ENCODE results near the gene CDH4. TPM values are rescaled to one million over a fixed set of nuclear protein-coding genes. Genes with fewer than 3 reads are reported as not detected.

Gene CDH4
- total RNA-seq, 1 donor from 2014 or later, result 3.2 TPM

GRCh38 chr20:61888101-61888865 lies 636.2 kb downstream of the CDH4 start:
- no peak overlapping the region for H3K4me3 Mint-ChIP-seq (ENCODE audit: unreplicated experiment)

GRCh38 chr20:61889659-61890058 lies 637.6 kb downstream of the CDH4 start:
- Histone ChIP-seq H2AFZ (ENCODE audit: low read depth, low read length) (no peak overlapping the region), H3K36me3 (ENCODE audit: insufficient read depth, low read length) (no peaks in the 10 kb centered on the region), H3K9me3 (ENCODE audit: insufficient read depth, low read depth, low read length) (peaks cover 8% of the 10 kb centered on the region), H3K4me1 (ENCODE audit: insufficient read depth, low read length) (no peaks in the 10 kb centered on the region), H4K20me1 (ENCODE audit: insufficient read depth, low read length) (no peaks in the 10 kb centered on the region), H3K27ac (ENCODE audit: low read depth, low read length) (no peak overlapping the region), H3K4me3 (ENCODE audit: insufficient read depth, low read depth, low read length) (no peak overlapping the region), H3K9ac (ENCODE audit: low read length) (no peak overlapping the region), H3K27me3 (ENCODE audit: insufficient read depth, low read length) (no peaks in the 10 kb centered on the region), H3K79me2 (ENCODE audit: insufficient read depth, low read length) (no peaks in the 10 kb centered on the region), H3K4me2 (ENCODE audit: low read length) (no peak overlapping the region)
- Mint-ChIP-seq H3K9me3 (ENCODE audit: unreplicated experiment) (peaks cover 19% of the 10 kb centered on the region), H3K36me3 (ENCODE audit: low read depth, unreplicated experiment) (peaks cover 1% of the 10 kb centered on the region), H3K27me3 (ENCODE audit: low read depth, unreplicated experiment) (peaks cover 39% of the 10 kb centered on the region), H3K4me1 (ENCODE audit: low read depth, unreplicated experiment) (no peaks in the 10 kb centered on the region), H3K27ac (ENCODE audit: unreplicated experiment) (no peak overlapping the region), H3K4me3 (ENCODE audit: unreplicated experiment) (no peak overlapping the region)
- DNase-seq (ENCODE audit: low read depth) (no peak), FAIRE-seq (no peak)
- TF ChIP-seq EZH2 (IDR thresholded peaks at IDR 0.05; ENCODE audit: insufficient read depth, low read length), result no peak
- no peak for TF ChIP-seq CTCF (IDR thresholded peaks at IDR 0.05; ENCODE audit: insufficient read depth, low read depth, low read length)

More at GRCh38 chr20:61888101-61888865, 636.2 kb downstream of the CDH4 start:
- Mint-ChIP-seq H3K36me3 (ENCODE audit: low read depth, unreplicated experiment) (peaks cover 1% of the 10 kb centered on the region), H3K27me3 (ENCODE audit: low read depth, unreplicated experiment) (peaks cover 35% of the 10 kb centered on the region), H3K27ac (ENCODE audit: unreplicated experiment) (no peak overlapping the region), H3K9me3 (ENCODE audit: unreplicated experiment) (peaks cover 19% of the 10 kb centered on the region), H3K4me1 (ENCODE audit: low read depth, unreplicated experiment) (peaks cover under 1% of the 10 kb centered on the region)
- Histone ChIP-seq H3K9me3 (ENCODE audit: insufficient read depth, low read depth, low read length) (peaks cover 8% of the 10 kb centered on the region), H2AFZ (ENCODE audit: low read depth, low read length) (no peak overlapping the region), H3K9ac (ENCODE audit: low read length) (no peak overlapping the region), H3K36me3 (ENCODE audit: insufficient read depth, low read length) (no peaks in the 10 kb centered on the region), H3K4me2 (ENCODE audit: low read length) (no peak overlapping the region), H3K4me3 (ENCODE audit: insufficient read depth, low read depth, low read length) (no peak overlapping the region), H4K20me1 (ENCODE audit: insufficient read depth, low read length) (no peaks in the 10 kb centered on the region), H3K4me1 (ENCODE audit: insufficient read depth, low read length) (no peaks in the 10 kb centered on the region), H3K27me3 (ENCODE audit: insufficient read depth, low read length) (no peaks in the 10 kb centered on the region), H3K27ac (ENCODE audit: low read depth, low read length) (no peak overlapping the region), H3K79me2 (ENCODE audit: insufficient read depth, low read length) (no peaks in the 10 kb centered on the region)
- FAIRE-seq (no peak), DNase-seq (ENCODE audit: low read depth) (no peak)
- TF ChIP-seq CTCF (IDR thresholded peaks at IDR 0.05; ENCODE audit: insufficient read depth, low read depth, low read length) (no peak), EZH2 (IDR thresholded peaks at IDR 0.05; ENCODE audit: insufficient read depth, low read length) (no peak)

GRCh38 chr20:61890210-61890609 lies 638.1 kb downstream of the CDH4 start:
- H4K20me1 ChIP-seq (ENCODE audit: insufficient read depth, low read length), result no peaks in the 10 kb centered on the region
- H2AFZ ChIP-seq (ENCODE audit: low read depth, low read length), result no peak overlapping the region
- H3K27ac ChIP-seq (ENCODE audit: low read depth, low read length), result no peak overlapping the region
- H3K27me3 ChIP-seq (ENCODE audit: insufficient read depth, low read length), result no peaks in the 10 kb centered on the region
- DNase-seq (ENCODE audit: low read depth) (no peak), FAIRE-seq (no peak)
- no peak overlapping the region for H3K4me3 ChIP-seq (ENCODE audit: insufficient read depth, low read depth, low read length)
- no peaks in the 10 kb centered on the region for H3K79me2 ChIP-seq (ENCODE audit: insufficient read depth, low read length)
- H3K36me3 ChIP-seq (ENCODE audit: insufficient read depth, low read length), result no peaks in the 10 kb centered on the region
- no peak overlapping the region for H3K9ac ChIP-seq (ENCODE audit: low read length)
- H3K27me3 Mint-ChIP-seq (ENCODE audit: low read depth, unreplicated experiment), result peaks cover 40% of the 10 kb centered on the region
- H3K4me1 ChIP-seq (ENCODE audit: insufficient read depth, low read length), result no peaks in the 10 kb centered on the region
- peaks cover 8% of the 10 kb centered on the region for H3K9me3 ChIP-seq (ENCODE audit: insufficient read depth, low read depth, low read length)
- H3K9me3 Mint-ChIP-seq (ENCODE audit: unreplicated experiment), result peaks cover 19% of the 10 kb centered on the region
- H3K4me1 Mint-ChIP-seq (ENCODE audit: low read depth, unreplicated experiment), result no peaks in the 10 kb centered on the region
- TF ChIP-seq CTCF (IDR thresholded peaks at IDR 0.05; ENCODE audit: insufficient read depth, low read depth, low read length) (no peak), EZH2 (IDR thresholded peaks at IDR 0.05; ENCODE audit: insufficient read depth, low read length) (no peak)
- no peak overlapping the region for H3K4me3 Mint-ChIP-seq (ENCODE audit: unreplicated experiment)
- H3K4me2 ChIP-seq (ENCODE audit: low read length), result no peak overlapping the region
- peaks cover 1% of the 10 kb centered on the region for H3K36me3 Mint-ChIP-seq (ENCODE audit: low read depth, unreplicated experiment)
- H3K27ac Mint-ChIP-seq (ENCODE audit: unreplicated experiment), result no peak overlapping the region

All from astrocyte (in vitro differentiated cells and primary cell).